Astrocyte of the hippocampus (primary cell): ENCODE data around the gene PRPF40A.

ENCODE experiments used
- DNase-seq: peaks from one replicate; pipeline ENCODE4 v3.0.0; 2011; ENCODE audit warnings: low read depth, low spot score

PRPF40A gene

GRCh38 chr2:152718076-152718908 is 1.0 kb upstream of the PRPF40A start, which contains the start of gene ARL6IP6:
Gene ARL6IP6 (plus strand): TSS chr2:152718620. CDS start chr2:152718625, 5 bp downstream.
- DNase-seq = peak; percentile 97

- no peak for DNase-seq
Measured at GRCh38 chr2:152716805-152717227, 445 bp downstream of the PRPF40A start.

GRCh38 chr2:152715854-152716428 is 1.3 kb downstream of the PRPF40A start:
- DNase-seq = peak; percentile 22

- DNase-seq = no peak
Measured at GRCh38 chr2:152715112-152715511, 2.1 kb downstream of the PRPF40A start.

- DNase-seq = peak; percentile 32
Measured at GRCh38 chr2:152710713-152711112, 6.5 kb downstream of the PRPF40A start.

GRCh38 chr2:152708742-152709141 is 8.5 kb downstream of the PRPF40A start:
- DNase-seq = no peak

- no peak for DNase-seq
Measured at GRCh38 chr2:152706477-152707021, 10.7 kb downstream of the PRPF40A start.

GRCh38 chr2:152701198-152701597 is 16.1 kb downstream of the PRPF40A start:
- no peak for DNase-seq

GRCh38 chr2:152696476-152696875 is 20.8 kb downstream of the PRPF40A start:
- DNase-seq = peak; percentile 5

- DNase-seq = no peak
Measured at GRCh38 chr2:152695763-152696162, 21.5 kb downstream of the PRPF40A start.

- DNase-seq = peak; percentile 87
Measured at GRCh38 chr2:152694161-152694661, 23.1 kb downstream of the PRPF40A start.

- DNase-seq = no peak
Measured at GRCh38 chr2:152693033-152693432, 24.2 kb downstream of the PRPF40A start.

GRCh38 chr2:152686321-152686720 is 30.9 kb downstream of the PRPF40A start:
- DNase-seq = no peak

- no peak for DNase-seq
Measured at GRCh38 chr2:152683400-152683799, 33.9 kb downstream of the PRPF40A start.

GRCh38 chr2:152682663-152683062 is 34.6 kb downstream of the PRPF40A start:
- DNase-seq = no peak

- DNase-seq = no peak
Measured at GRCh38 chr2:152678808-152679207, 38.5 kb downstream of the PRPF40A start.

- DNase-seq = no peak
Measured at GRCh38 chr2:152676461-152676860, 40.8 kb downstream of the PRPF40A start.

- DNase-seq = no peak
Measured at GRCh38 chr2:152674334-152674733, 42.9 kb downstream of the PRPF40A start.

GRCh38 chr2:152664725-152665124 is 52.5 kb downstream of the PRPF40A start:
- DNase-seq = no peak

- no peak for DNase-seq
Measured at GRCh38 chr2:152661076-152661475, 56.2 kb downstream of the PRPF40A start.

- no peak for DNase-seq
Measured at GRCh38 chr2:152658221-152658620, 59.0 kb downstream of the PRPF40A start.

- DNase-seq = no peak
Measured at GRCh38 chr2:152657043-152657442, 60.2 kb downstream of the PRPF40A start.

GRCh38 chr2:152655880-152656279 is 61.4 kb downstream of the PRPF40A start:
- DNase-seq = no peak
